ENCODE measurements around the gene GID8.
"Not testable (repeated sequence)": the region's sequence is repeated elsewhere in the genome, so short reads cannot be mapped to it uniquely, and the experiment has no call there.

The GID8 gene

DNA sequence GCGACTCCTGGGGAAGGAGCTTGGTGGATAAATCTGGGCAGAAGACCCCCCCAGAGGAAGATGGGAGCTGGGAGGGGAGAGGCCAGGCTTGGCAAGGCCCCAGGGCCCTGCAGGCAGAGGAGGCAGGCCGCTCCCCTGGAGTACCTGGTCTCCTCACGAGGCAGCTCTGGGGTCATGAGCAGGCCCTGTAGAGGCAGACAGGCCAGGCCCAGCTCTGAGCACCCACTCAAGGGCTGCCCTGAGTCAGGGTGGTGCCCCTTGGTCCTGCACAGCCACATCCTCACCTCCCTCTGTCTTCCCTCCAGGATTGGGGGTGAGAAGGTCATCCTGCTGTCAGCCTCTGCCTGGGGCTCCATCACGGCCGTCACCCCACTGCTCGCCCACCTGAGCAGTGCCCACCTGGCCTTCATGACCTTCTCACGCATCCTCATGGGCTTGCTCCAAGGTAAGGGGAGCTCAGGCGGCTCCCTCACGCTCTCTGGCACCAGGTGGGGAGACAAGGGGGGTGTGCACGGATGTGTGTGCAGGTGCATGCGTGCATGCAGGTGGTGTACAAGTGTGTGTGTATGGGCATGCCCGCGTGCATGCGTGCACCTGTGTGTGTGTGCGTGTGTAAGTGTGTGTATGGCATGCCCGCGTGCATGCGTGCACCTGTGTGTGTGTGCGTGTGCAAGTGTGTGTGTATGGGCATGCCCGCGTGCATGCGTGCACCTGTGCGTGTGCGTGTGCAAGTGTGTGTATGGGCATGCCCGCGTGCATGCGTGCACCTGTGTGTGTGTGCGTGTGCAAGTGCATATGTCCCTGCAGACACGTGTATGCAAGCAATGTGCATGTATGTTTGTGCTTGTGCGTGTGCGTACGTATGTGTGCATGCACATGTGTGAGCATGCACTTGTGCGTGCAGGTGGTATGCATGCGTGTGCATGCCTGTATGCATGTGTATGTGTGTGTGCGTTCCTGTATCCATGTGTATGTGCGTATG is 19.5 kb downstream of the GID8 start:
- Histone ChIP-seq H3K4me1 (ENCODE audit: control insufficient read depth, insufficient read depth, low read length) (peaks cover 20% of the 10 kb centered on the region), H3K27me3 (ENCODE audit: control insufficient read depth, insufficient read depth, low read length) (no peaks in the 10 kb centered on the region), H3K4me2 (ENCODE audit: low read length) (no peak overlapping the region), H3K9ac (ENCODE audit: low read depth, low read length) (no peak overlapping the region), H3K9me3 (replicated peaks; ENCODE audit: low read length) (no peaks in the 10 kb centered on the region), H3K36me3 (ENCODE audit: insufficient read depth, low read length) (peaks cover 13% of the 10 kb centered on the region), H3K4me3 (ENCODE audit: low read length) (no peak overlapping the region)

- Histone ChIP-seq H3K9ac (ENCODE audit: low read depth, low read length) (no peak overlapping the region), H3K9me3 (replicated peaks; ENCODE audit: low read length) (no peaks in the 10 kb centered on the region), H3K4me3 (ENCODE audit: low read length) (no peak overlapping the region)
Measured at GRCh38 chr20:62958388-62959100, 20.6 kb downstream of the GID8 start.

GRCh38 chr20:62959101-62959971 is 21.4 kb downstream of the GID8 start:
- Histone ChIP-seq H3K9me3 (replicated peaks; ENCODE audit: low read length) (no peaks in the 10 kb centered on the region), H3K4me1 (ENCODE audit: control insufficient read depth, insufficient read depth, low read length) (peaks cover 5% of the 10 kb centered on the region), H3K9ac (ENCODE audit: low read depth, low read length) (no peak overlapping the region), H3K36me3 (ENCODE audit: insufficient read depth, low read length) (peaks cover 14% of the 10 kb centered on the region), H3K4me3 (ENCODE audit: low read length) (no peak overlapping the region), H3K4me2 (ENCODE audit: low read length) (no peak overlapping the region), H3K27me3 (ENCODE audit: control insufficient read depth, insufficient read depth, low read length) (no peaks in the 10 kb centered on the region)

More at GRCh38 chr20:62958388-62959100, 20.6 kb downstream of the GID8 start:
- Histone ChIP-seq H3K27me3 (ENCODE audit: control insufficient read depth, insufficient read depth, low read length) (no peaks in the 10 kb centered on the region), H3K36me3 (ENCODE audit: insufficient read depth, low read length) (peaks cover 13% of the 10 kb centered on the region), H3K4me1 (ENCODE audit: control insufficient read depth, insufficient read depth, low read length) (peaks cover 12% of the 10 kb centered on the region), H3K4me2 (ENCODE audit: low read length) (no peak overlapping the region)

DNA sequence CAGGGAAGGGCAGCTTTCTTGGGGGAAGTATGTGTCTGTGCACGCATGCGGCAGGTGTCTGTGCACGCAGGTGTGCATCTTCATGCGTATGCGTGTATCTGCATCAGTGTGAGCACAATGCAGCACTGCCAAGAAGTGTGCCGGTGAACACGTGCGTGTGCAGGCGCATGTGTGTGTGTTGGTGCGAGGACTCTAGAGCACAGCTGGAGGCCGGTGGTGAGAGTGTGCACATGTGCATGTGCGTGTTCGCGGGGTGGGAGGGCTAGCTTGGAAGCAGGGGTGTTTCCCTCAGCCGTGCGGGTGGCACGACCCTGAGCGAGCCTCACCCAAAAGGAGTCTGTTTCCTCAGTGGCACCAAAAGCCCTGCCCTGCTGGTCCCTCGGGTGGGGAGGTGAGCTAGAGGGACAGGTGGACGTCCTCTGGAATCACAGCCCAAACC is 22.1 kb downstream of the GID8 start:
- Histone ChIP-seq H3K36me3 (ENCODE audit: insufficient read depth, low read length) (peaks cover 21% of the 10 kb centered on the region), H3K4me1 (ENCODE audit: control insufficient read depth, insufficient read depth, low read length) (no peaks in the 10 kb centered on the region), H3K9me3 (replicated peaks; ENCODE audit: low read length) (no peaks in the 10 kb centered on the region), H3K27me3 (ENCODE audit: control insufficient read depth, insufficient read depth, low read length) (no peaks in the 10 kb centered on the region), H3K4me3 (ENCODE audit: low read length) (no peak overlapping the region), H3K9ac (ENCODE audit: low read depth, low read length) (no peak overlapping the region), H3K4me2 (ENCODE audit: low read length) (no peak overlapping the region)

- H3K4me3 ChIP-seq (ENCODE audit: low read length); H3K4me2 ChIP-seq (ENCODE audit: low read length); H3K4me1 ChIP-seq (ENCODE audit: control insufficient read depth, insufficient read depth, low read length); H3K27me3 ChIP-seq (ENCODE audit: control insufficient read depth, insufficient read depth, low read length); H3K9ac ChIP-seq (ENCODE audit: low read depth, low read length); H3K9me3 ChIP-seq (replicated peaks; ENCODE audit: low read length): not testable (repeated sequence)
- H3K36me3 ChIP-seq (ENCODE audit: insufficient read depth, low read length), result peaks cover 21% of the 10 kb centered on the region
Measured at GRCh38 chr20:62960446-62961309, 22.7 kb downstream of the GID8 start.

GRCh38 chr20:62961310-62961783 is 23.4 kb downstream of the GID8 start:
- no peak overlapping the region for H3K4me3 ChIP-seq (ENCODE audit: low read length)
- no peak overlapping the region for H3K4me2 ChIP-seq (ENCODE audit: low read length)
- peaks cover 21% of the 10 kb centered on the region for H3K36me3 ChIP-seq (ENCODE audit: insufficient read depth, low read length)
- H3K27me3 ChIP-seq (ENCODE audit: control insufficient read depth, insufficient read depth, low read length), result no peaks in the 10 kb centered on the region
- no peak overlapping the region for H3K9ac ChIP-seq (ENCODE audit: low read depth, low read length)
- no peaks in the 10 kb centered on the region for H3K9me3 ChIP-seq (replicated peaks; ENCODE audit: low read length)
- no peaks in the 10 kb centered on the region for H3K4me1 ChIP-seq (ENCODE audit: control insufficient read depth, insufficient read depth, low read length)

GRCh38 chr20:62961799-62962198 is 23.9 kb downstream of the GID8 start:
- H3K4me2 ChIP-seq (ENCODE audit: low read length), result no peak overlapping the region
- no peaks in the 10 kb centered on the region for H3K27me3 ChIP-seq (ENCODE audit: control insufficient read depth, insufficient read depth, low read length)
- no peak overlapping the region for H3K4me3 ChIP-seq (ENCODE audit: low read length)
- no peak overlapping the region for H3K9ac ChIP-seq (ENCODE audit: low read depth, low read length)
- H3K9me3 ChIP-seq (replicated peaks; ENCODE audit: low read length), result no peaks in the 10 kb centered on the region
- peaks cover 21% of the 10 kb centered on the region for H3K36me3 ChIP-seq (ENCODE audit: insufficient read depth, low read length)
- no peaks in the 10 kb centered on the region for H3K4me1 ChIP-seq (ENCODE audit: control insufficient read depth, insufficient read depth, low read length)

DNA sequence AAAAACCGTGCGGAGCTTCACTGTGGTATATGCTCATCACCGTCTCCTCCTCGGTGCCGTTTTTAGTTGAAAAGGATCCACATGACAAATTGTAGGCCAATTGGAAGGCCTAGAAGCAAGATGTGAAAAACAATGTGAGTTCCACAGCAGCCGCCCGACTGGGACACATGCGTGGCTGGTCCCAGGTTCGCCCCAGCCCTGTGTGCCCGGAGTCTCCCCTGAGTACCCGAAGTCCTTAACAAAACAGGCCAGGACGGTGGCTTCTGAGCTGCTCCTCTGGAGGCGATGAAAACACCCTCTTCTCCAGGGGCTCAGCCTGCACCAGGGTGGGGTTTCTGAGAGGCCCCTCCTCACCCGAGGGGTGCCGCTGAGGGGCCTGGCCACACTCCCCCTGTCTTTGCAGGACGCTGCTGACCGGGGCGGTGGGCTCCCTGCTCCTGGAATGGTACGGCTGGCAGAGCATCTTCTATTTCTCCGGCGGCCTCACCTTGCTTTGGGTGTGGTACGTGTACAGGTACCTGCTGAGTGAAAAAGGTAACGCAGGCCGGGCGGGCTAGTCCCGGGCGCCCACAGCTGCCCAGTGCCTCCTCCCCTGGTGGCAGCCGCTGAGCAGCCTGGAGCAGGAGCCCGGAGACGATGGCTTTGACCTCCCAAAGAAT is 24.4 kb downstream of the GID8 start:
- Histone ChIP-seq H3K4me2 (ENCODE audit: low read length) (no peak overlapping the region), H3K36me3 (ENCODE audit: insufficient read depth, low read length) (peaks cover 16% of the 10 kb centered on the region), H3K4me1 (ENCODE audit: control insufficient read depth, insufficient read depth, low read length) (no peaks in the 10 kb centered on the region), H3K4me3 (ENCODE audit: low read length) (no peak overlapping the region), H3K9ac (ENCODE audit: low read depth, low read length) (no peak overlapping the region), H3K9me3 (replicated peaks; ENCODE audit: low read length) (no peaks in the 10 kb centered on the region), H3K27me3 (ENCODE audit: control insufficient read depth, insufficient read depth, low read length) (no peaks in the 10 kb centered on the region)

- no peaks in the 10 kb centered on the region for H3K4me1 ChIP-seq (ENCODE audit: control insufficient read depth, insufficient read depth, low read length)
- H3K9me3 ChIP-seq (replicated peaks; ENCODE audit: low read length), result no peaks in the 10 kb centered on the region
- peaks cover 12% of the 10 kb centered on the region for H3K36me3 ChIP-seq (ENCODE audit: insufficient read depth, low read length)
- H3K4me2 ChIP-seq (ENCODE audit: low read length), result no peak overlapping the region
- H3K27me3 ChIP-seq (ENCODE audit: control insufficient read depth, insufficient read depth, low read length), result no peaks in the 10 kb centered on the region
- H3K9ac ChIP-seq (ENCODE audit: low read depth, low read length), result no peak overlapping the region
- H3K4me3 ChIP-seq (ENCODE audit: low read length), result no peak overlapping the region
Measured at GRCh38 chr20:62962891-62963613, 25.1 kb downstream of the GID8 start.

Measured in skeletal muscle satellite cell (primary cell).